ENCODE data around the gene ZNRD2.

ZNRD2 gene

GRCh38 chr11:65611028-65611757 is 40.9 kb downstream of the ZNRD2 start:
- no peak for TF ChIP-seq NFIC (IDR thresholded peaks at IDR 0.05)
- no peak for TF ChIP-seq TCF12 (IDR thresholded peaks at IDR 0.05; ENCODE audit: low read depth)

GRCh38 chr11:65611758-65612603 is 41.7 kb downstream of the ZNRD2 start:
- TF ChIP-seq MAX (IDR thresholded peaks at IDR 0.05) (no peak), YY1 (IDR thresholded peaks at IDR 0.05; ENCODE audit: low read depth) (no peak), FOXM1 (IDR thresholded peaks at IDR 0.05; ENCODE audit: borderline replicate concordance, low read depth) (no peak), CEBPB (IDR thresholded peaks at IDR 0.05) (no peak), EP300 (IDR thresholded peaks at IDR 0.05; ENCODE audit: borderline replicate concordance) (no peak)

- no peak for TF ChIP-seq FOXM1 (IDR thresholded peaks at IDR 0.05; ENCODE audit: borderline replicate concordance, low read depth)
- no peak for TF ChIP-seq EP300 (IDR thresholded peaks at IDR 0.05; ENCODE audit: borderline replicate concordance)
- no peak for TF ChIP-seq TCF12 (IDR thresholded peaks at IDR 0.05; ENCODE audit: low read depth)
- no peak for TF ChIP-seq CEBPB (IDR thresholded peaks at IDR 0.05)
- no peak for TF ChIP-seq ZBTB7A (IDR thresholded peaks at IDR 0.05; ENCODE audit: low read depth)
- no peak for TF ChIP-seq MAX (IDR thresholded peaks at IDR 0.05)
- no peak for TF ChIP-seq TEAD4 (IDR thresholded peaks at IDR 0.05)
- no peak for TF ChIP-seq TAF1 (IDR thresholded peaks at IDR 0.05; ENCODE audit: low read depth)
- TF ChIP-seq NFIC (IDR thresholded peaks at IDR 0.05) = no peak
- no peak for TF ChIP-seq CREB1 (IDR thresholded peaks at IDR 0.05; ENCODE audit: low read depth)
- no peak for TF ChIP-seq RAD21 (IDR thresholded peaks at IDR 0.05; ENCODE audit: low read depth)
- TF ChIP-seq EGR1 (IDR thresholded peaks at IDR 0.05) = no peak
- no peak for TF ChIP-seq USF1 (IDR thresholded peaks at IDR 0.05)
- TF ChIP-seq YY1 (IDR thresholded peaks at IDR 0.05; ENCODE audit: low read depth) = no peak
- no peak for TF ChIP-seq REST (IDR thresholded peaks at IDR 0.05; ENCODE audit: low read depth)
These were observed 42.4 kb downstream of the ZNRD2 start for GRCh38 chr11:65612691-65613090.

GRCh38 chr11:65613091-65613928 is 43.0 kb downstream of the ZNRD2 start:
- TF ChIP-seq ZBTB7A (IDR thresholded peaks at IDR 0.05; ENCODE audit: low read depth) (no peak), YY1 (IDR thresholded peaks at IDR 0.05; ENCODE audit: low read depth) (no peak), TAF1 (IDR thresholded peaks at IDR 0.05; ENCODE audit: low read depth) (no peak), FOXM1 (IDR thresholded peaks at IDR 0.05; ENCODE audit: borderline replicate concordance, low read depth) (no peak), CEBPB (IDR thresholded peaks at IDR 0.05) (no peak), TCF12 (IDR thresholded peaks at IDR 0.05; ENCODE audit: low read depth) (no peak), REST (IDR thresholded peaks at IDR 0.05; ENCODE audit: low read depth) (no peak), EP300 (IDR thresholded peaks at IDR 0.05; ENCODE audit: borderline replicate concordance) (no peak), USF1 (IDR thresholded peaks at IDR 0.05) (no peak), EGR1 (IDR thresholded peaks at IDR 0.05) (no peak), NFIC (IDR thresholded peaks at IDR 0.05) (no peak), CREB1 (IDR thresholded peaks at IDR 0.05; ENCODE audit: low read depth) (no peak)
